GDM1 (cell line): ENCODE measurements around the gene RUNX1.
A peak's percentile ranks its signal among the peaks of the same experiment; 100 is the strongest.

Experiments used
- DNase-seq: peaks from one replicate; lab custom pipeline; 2025; lab: John Stamatoyannopoulos, UW

Gene RUNX1

DNA sequence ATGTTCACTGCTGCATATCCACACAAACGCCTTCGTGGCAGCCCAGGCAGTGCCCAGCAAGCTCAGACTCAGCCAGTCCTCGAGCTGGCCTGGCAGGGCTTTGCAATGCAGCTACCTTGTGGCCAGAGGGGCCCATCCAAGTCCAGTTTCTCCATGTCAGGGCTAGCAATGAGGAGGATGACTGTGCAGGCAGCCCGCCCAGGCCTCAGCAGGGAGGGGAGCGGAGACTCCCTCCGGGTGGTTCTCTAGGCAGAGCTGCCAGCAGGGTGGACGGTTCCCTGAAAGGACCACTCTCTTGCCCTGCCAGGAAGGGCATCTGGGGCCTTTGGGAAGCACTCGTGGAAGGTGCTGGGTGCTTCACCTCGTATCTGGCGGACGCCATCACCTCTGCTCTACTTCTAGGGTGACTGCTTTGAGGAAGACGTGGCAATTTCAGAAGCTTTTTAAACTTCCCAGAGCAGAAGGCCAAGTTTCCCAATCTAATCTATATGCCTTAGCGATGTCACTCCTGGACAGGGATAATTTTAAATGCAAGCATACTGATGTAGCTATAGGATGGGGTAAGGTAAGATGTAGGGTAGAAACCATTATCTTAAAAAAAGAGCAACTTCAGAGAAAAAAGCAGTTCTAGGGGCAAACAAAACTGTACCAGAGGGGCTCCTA is 56.2 kb downstream of the RUNX1 start:
- DNase-seq: no peak

GRCh38 chr21:34992180-34992579 is 56.9 kb downstream of the RUNX1 start:
- DNase-seq: no peak

GRCh38 chr21:34991366-34991957 is 57.6 kb downstream of the RUNX1 start:
- no peak for DNase-seq

DNA sequence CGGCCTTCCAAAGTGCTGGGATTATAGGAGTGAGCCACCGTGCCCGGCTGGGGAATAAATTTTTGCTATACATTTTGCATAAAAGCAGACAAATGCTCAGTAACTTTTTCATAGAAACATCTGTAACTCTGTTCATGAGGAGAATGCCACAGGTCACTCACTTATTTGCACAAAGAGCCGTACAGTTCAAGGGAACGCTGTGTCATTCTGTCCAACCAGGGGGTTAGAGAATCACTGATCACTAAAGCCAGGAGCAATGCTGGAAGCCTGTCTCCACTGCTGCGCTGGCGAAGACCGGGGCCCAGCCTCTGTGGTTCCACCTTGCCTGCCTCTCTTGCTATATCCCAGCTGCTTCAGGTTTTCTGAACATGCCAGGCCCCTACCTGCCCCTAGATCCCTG is 58.3 kb downstream of the RUNX1 start:
- no peak for DNase-seq

DNA sequence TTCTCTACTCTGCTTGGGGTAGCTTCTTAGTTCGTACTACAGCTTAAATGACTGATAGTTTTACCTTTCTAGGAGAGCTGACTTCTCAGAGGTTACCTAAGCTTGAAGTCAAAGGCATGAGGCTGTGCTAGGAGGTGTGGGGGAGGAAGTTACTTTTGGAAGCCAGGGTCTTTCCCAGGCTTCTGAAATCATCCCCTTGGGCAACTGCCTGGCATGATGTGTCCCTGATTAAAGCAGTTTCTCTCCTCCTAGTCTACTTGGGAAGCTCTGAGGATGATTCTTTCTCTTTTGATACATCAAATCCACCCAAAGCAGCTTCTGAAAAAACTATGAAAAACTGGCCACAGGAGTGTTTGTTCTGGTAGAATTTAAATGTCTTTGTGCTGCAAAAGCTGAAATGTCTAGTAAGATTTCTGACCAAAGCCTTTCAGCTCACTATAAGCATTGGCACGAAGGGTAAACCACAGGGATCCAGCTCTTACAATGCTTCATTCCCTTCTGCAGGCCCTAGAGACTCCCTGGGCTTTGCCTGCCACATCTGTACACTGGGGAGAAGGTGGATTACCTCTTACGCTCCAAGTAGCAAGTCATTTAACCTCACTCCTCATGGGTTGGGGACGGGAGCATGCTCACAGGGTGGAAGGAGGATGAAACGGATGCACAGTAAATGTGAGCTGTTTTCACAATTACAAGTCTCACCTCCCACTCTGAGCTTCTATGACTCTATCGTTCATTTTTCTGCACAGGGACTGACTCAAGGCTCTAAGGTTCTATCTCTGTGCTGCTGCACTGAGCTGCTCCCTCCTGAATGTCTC is 59.6 kb downstream of the RUNX1 start:
- DNase-seq: no peak

DNA sequence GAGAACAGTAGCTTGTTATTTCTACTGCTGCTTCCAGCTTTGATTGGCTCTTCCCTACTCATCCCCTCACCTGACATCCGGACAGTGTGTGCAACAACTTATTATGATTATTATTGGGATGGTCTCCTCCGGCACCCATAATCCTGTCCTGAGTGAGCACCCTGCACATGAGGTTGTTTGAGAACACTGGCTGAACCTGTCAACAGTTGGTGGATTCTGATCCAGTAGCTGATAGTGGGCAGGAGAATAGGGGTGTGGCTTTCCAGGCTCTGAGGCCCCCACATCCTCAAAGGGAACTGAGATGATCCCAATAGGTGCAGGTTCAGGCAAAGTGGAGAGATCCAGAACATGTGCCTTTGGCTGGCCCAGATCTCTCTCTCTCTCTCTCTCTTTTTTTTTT is 60.5 kb downstream of the RUNX1 start:
- no peak for DNase-seq

- DNase-seq: no peak
Observed at GRCh38 chr21:34988139-34988538, 61.0 kb downstream of the RUNX1 start.

DNA sequence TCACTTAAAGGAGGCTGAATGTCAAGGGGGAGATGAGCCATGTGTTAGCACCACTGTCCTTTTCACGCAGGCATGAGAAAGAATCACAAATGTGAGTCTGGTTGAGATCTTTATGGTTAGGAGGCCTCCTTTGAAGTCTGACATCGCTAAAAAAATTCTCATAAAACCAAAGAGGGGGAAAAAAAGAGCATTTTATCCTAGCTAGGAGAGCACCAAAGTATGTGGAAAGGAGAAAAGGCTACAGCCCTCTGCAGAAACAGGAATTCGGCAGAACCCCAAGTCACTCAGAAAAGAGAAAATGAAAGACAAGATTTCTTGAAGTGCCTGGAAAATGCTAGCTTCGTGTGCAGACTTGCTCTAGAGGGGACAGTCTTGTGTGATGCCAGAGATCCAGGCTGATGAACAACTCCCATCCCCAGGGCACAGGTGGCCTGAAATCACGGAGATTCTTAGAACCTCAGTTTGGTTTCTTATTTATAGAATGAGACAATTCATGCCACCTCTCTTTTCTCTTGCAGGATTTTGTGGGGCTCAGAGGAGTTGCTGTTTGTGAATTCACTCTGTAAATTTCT is 61.5 kb downstream of the RUNX1 start:
- no peak for DNase-seq

DNA sequence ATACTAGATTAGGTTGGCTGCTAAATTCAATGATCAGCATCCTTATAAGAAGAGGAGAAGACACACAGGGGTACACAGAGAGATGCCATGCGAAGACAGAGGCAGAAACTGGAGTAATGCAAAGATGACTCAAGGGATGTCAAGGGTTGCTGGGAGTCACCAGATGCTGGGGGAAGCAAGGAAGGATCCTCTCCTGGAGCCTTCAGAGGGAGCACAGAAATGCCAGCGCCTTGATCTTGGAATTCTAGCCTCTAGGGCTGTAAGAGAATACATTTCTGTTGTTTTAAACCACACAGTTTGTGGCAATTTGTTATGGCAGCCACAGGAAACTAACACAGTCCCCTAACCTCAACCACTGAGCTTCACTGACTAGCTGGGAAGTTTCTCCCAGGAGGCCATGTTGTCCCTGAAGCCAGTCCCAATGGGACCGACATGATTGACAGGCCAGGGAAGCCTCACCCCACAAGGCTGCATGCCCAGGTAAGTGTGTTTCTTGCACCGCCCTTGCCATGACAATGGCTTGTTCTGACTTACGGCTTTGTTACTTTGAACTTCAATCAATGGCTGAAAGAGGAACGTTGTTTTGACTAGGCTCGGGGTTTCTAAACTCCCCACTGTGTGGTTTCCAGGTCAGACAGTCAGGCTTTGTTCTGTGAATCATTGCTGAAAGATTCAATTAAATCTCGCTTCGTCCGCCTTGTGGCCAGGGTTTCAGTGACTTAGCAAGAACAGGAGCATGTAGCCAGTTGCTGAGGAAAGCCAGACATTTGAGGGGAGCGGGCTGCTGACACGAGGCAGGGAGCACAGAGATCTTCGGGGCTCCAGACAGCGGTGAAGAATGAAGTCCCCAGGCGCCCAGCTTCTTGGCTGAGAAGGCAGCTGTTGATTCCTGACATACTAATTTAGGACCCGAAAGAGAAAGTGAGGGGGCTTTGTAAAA is 62.3 kb downstream of the RUNX1 start:
- DNase-seq: no peak

- no peak for DNase-seq
Observed at GRCh38 chr21:34984356-34985058, 64.6 kb downstream of the RUNX1 start.

- DNase-seq: peak; percentile 64
Observed at GRCh38 chr21:34983680-34984086, 65.4 kb downstream of the RUNX1 start.

- DNase-seq: no peak
Observed at GRCh38 chr21:34981791-34982190, 67.3 kb downstream of the RUNX1 start.

- no peak for DNase-seq
Observed at GRCh38 chr21:34980423-34981115, 68.5 kb downstream of the RUNX1 start.

GRCh38 chr21:34979383-34979782 is 69.7 kb downstream of the RUNX1 start:
- no peak for DNase-seq

GRCh38 chr21:34977333-34977732 is 71.8 kb downstream of the RUNX1 start:
- no peak for DNase-seq

DNA sequence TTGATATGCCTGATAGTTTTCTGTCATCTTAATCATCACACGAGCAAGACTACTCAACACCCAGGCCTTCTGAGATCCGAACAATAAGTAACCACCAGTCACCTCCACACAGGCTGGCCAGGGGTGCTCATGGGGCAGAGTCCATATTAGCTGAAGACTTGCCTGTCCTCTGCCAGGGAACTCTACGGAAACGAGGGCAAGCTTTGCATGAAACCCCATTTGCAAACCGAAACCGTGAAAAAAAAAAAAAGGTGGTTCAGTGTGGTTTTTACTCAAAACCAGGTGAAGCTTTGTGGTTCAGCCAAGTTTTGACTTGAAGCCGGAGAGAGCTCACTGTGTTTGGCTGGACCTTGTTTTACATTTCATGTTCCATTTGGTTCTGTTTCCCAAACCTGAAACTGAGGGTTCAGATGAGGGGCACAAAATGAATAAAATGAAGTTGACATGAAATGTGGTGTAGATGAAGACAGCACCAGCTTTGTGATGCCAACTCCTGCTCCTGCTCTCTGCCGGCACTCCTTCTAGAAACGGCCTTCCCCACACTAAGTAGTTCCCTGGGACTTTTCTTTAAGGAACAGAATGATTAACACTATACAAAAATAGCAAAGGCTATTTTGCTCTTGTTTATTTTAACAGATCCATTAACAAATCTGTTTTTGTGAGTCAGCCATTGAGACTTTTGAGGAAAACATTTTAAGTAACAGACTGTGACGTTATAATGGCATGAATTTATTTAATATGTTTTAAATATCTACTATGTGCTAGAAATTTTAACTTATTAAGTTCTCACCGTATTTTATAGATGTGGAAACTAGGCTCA is 74.7 kb downstream of the RUNX1 start:
- DNase-seq: no peak

GRCh38 chr21:34973685-34974084 is 75.4 kb downstream of the RUNX1 start:
- DNase-seq: no peak

- no peak for DNase-seq
Observed at GRCh38 chr21:34971656-34972055, 77.4 kb downstream of the RUNX1 start.

DNA sequence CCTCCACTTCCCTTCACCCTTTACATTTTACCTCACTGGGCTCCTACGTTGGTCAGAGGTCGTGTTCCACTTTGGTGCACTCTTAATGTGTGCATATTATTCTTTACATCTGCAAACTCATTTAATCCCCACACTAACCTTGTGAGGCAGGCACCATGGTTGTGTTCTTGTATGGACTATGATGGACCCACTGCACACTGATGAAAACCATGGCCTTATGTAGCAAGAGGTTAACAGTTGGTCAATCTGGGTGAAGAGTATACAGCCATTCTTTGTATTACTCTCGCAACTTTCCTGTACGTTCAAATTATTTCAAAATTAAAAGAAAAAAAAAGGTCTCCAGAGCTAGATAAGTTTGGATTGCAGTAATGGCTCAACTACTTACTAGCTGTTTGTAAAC is 78.5 kb downstream of the RUNX1 start:
- no peak for DNase-seq

GRCh38 chr21:34970167-34970500 is 79.0 kb downstream of the RUNX1 start:
- DNase-seq: no peak
